Anterior cingulate cortex (tissue), 58 donors: ENCODE results near the gene AEBP2.

Source experiments
- DNase-seq, 58 donors: peaks; one replicate each; lab custom pipeline; 2025; lab: John Stamatoyannopoulos, UW

AEBP2 gene

GRCh38 chr12:19496219-19496878, 57.1 kb downstream of the AEBP2 start:
- DNase-seq = no peak

GRCh38 chr12:19498099-19498498, 58.8 kb downstream of the AEBP2 start:
- no peak for DNase-seq

GRCh38 chr12:19499030-19499429, 59.7 kb downstream of the AEBP2 start:
- no peak for DNase-seq

DNA sequence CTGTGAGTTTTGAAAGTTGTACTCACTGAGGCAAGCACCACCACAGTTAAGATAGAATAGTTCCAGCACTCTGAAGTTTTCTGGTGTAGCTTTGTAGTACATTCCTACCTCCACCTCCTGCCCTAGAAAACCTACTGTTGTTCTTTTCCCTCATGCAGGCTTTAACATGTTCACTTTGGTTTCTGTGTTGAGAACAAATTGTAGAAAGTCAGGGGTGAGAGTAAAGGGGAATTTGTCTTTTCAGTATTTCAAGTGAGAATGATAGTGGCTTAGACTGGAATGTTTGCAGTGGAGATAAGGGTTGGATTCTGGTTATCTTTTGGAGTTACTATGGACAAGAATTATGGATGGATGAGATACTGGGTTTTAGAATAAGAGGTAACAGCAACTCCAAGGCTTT, 67.2 kb downstream of the AEBP2 start:
- no peak for DNase-seq

- no peak for DNase-seq
These were observed 68.5 kb downstream of the AEBP2 start for GRCh38 chr12:19507823-19508222.

- DNase-seq = no peak
These were observed 71.2 kb downstream of the AEBP2 start for GRCh38 chr12:19510461-19510860.

DNA sequence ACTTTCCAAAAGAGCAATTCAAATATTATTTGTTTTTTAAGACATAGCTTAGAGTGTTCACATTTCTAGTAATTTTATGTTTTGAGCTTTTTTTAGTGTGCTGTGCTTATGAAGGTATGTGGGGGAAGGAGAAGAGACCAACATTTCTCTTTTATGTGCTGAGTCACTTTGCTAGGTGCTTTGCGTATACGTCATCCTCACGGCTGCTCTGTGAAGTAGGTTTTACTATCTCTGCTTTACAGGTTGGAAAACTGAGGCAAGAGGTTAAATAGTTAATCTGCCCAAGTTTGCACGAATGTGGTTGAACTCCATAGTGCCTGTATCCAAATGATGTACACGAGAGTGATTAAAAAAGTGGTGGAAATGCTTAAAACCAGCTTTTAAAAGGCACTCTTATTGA, 75.9 kb downstream of the AEBP2 start:
- no peak for DNase-seq

- no peak for DNase-seq
These were observed 78.3 kb downstream of the AEBP2 start for GRCh38 chr12:19517583-19517982.

- no peak for DNase-seq
These were observed 78.9 kb downstream of the AEBP2 start for GRCh38 chr12:19518209-19518608.

DNA sequence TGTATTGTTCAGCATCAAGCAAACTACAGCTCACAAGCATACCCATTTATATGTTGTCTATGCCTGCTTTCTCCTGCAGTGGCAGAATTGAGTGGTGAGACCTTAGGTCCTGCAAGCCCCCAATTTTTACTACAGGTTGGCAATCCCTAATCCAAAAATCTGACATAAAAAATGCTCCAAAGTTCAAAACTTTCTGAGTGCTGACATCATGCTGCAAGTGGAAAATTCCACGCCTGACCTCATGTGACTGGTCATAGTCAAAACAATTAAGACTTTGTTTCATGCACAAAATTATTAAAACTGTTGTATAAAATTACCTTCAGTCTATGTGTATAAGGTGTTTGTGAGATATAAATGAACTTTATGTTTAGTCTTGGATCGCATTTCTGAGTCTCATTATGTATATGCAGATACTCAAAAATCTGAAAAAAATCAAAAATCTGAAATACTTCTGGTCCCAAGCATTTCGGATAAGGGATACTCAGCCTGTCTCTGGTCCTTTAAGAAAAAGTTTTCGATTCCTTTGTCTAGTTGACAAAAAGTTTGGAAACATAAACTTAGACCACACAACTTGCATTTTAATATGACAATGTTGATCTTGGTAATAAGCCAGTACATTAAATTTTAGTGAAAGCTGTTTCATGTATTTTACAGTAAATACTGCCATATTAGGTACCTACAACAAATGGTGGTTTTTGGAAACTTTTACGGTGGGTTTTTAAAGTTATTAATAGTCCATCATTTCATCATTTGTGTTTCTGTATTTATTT, 81.5 kb downstream of the AEBP2 start:
- DNase-seq = no peak

- DNase-seq = no peak
These were observed 86.0 kb downstream of the AEBP2 start for GRCh38 chr12:19525274-19525673.

DNA sequence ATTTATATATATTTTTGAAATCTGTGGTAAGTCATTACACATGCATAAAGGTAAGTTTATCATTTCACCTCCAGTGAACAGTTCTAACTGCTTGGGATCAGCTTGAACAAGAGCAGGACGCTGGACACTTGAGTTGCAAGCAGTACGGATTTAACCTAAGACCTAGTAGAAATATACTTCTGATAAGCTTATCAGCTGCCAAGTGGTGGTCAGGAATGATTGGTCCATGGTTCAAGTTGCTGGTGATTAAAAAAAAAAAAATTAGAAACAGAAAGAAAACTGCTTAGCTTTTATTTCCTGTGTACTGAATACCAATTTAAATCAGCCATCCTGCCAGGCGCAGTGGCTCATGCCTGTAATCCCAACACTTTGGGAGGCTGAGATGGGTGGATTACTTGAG, 88.6 kb downstream of the AEBP2 start:
- DNase-seq = no peak

GRCh38 chr12:19528750-19529149, 89.5 kb downstream of the AEBP2 start:
- no peak for DNase-seq

DNA sequence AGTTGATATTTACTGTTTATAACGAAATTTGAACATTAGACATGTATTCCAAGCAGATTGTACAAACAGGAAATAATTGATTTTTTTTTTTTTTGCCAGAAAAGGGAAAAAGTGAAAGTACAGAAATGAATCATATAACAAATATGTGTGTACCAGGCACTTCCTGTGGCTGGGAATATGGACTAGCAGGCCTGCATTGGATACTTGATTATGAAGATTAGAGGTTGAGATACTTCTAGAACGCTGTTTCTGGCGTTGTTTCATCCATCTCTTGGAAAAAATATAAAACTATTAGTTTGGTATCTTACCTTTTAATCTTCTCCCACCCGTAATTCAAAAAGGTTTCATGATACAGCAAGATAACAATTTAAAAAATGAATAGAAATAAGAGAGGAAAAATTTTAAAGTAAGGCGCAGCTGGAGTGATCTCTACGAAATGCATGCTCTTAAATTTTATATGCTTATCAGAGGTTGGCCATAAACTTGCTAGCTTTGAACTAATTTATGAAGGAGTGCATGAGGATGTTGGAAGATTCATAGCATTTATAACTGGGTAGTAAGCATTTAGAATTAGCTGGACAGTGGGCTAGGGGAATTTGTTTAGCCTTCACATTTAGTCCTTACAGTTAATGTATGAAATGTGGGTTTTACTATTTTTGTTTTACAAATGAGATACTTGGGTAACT, 90.8 kb downstream of the AEBP2 start:
- no peak for DNase-seq

- DNase-seq = no peak
These were observed 91.3 kb downstream of the AEBP2 start for GRCh38 chr12:19530637-19531023.

- no peak for DNase-seq
These were observed 94.3 kb downstream of the AEBP2 start for GRCh38 chr12:19533567-19533966.

DNA sequence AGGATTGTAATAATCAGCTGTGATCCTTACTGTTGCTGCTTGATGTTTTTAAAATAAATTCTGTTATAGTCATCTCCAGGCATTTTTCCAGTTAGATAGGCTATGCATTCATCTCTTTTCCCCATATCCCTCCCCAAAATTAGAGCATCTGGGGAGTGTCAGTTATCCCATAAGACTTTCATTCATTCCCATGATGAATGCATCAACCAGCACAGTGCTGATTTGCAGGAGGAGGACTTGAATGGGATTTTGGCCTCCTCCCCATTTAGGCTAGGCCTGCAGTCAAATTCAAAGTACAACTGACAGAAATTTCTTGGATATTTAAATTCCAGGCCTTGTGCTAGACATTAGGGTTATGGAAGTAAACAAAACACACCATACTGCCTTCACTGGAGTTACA, 99.8 kb downstream of the AEBP2 start:
- no peak for DNase-seq

DNA sequence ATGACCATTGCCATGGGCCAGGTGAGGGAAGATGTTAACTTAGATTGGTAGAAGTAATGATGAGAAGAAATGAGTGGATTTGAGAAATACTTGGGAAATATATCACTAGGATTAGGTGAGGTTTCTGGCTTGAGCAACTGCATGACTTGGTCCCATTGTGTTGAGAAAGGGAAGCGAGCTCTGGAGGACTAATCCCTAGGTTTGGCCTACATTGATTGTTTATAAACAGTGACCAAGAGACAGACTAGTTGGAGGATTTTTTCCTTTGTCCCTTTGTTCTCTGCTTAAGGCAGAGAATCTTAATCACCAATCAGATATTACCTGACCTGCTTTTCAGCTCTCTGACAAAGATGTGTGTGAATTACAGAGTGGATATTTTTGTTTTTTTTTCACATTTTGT, 100.5 kb downstream of the AEBP2 start:
- DNase-seq = no peak

DNA sequence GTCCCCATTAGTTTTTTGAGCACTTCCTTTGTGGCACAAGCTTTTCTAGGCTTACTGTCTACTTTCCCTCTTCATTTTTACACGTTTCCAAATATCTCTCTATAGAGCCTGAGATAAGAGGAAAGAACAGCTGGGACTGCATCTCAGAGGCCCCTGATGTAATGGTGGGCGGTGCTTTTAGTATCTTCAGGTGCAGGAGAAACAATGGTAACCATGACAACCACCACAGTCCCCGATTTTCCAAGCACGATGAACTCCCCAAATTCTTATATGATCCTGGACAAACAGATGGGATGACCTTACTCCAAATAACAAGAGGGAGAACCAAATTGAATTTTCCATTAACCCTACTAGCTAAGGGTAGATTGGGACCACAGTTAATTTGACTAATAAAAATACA, 103.3 kb downstream of the AEBP2 start:
- no peak for DNase-seq

DNA sequence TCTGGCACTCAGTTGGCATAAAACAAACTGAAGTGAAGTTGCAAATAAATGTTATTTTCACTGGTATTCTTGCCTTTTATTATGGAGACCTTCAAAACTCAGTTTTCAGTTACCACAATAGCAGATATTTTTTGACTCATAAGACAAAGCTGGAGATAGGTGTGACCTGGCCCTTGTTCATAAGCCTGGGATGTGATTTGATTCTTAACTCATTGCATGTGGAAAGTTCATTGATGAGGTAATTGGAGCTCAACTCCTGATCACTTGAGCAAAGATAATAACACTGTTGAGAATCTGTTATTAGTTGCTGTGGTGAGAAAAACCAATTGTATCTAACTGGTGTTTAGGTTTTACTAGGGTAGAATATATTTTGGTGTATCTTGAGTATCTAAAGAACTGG, 105.1 kb downstream of the AEBP2 start:
- DNase-seq = no peak

DNA sequence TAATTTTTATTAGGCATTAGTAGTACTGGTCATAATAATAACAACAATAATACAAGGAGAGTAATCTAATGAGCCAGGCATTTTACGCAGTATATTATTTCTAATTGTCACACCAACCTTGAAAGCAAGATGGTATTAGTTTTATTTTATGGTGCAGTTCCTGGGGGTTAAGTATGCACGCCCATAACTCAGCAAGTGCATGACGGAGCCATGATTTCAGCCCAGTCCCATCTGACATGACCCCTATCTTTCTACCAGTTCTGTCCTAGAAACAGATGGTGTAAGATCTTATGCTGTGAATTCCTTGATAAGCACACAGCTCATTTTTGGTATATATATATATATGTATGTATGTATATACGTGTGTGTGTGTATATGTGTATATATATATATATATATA, 106.0 kb downstream of the AEBP2 start:
- no peak for DNase-seq

GRCh38 chr12:19546027-19546426, 106.7 kb downstream of the AEBP2 start:
- DNase-seq = no peak
